DMS 273 treated with DMSO at 0.1 percent for 48 hours (cell line): ENCODE results near the gene PRADC1.

Experiments used
- DNase-seq: peaks from one replicate; lab custom pipeline; 2025; lab: John Stamatoyannopoulos, UW

The PRADC1 gene

GRCh38 chr2:73258913-73259215 lies 25.8 kb upstream of the PRADC1 start:
- no peak for DNase-seq

- DNase-seq = no peak
Measured at GRCh38 chr2:73258186-73258912, 25.3 kb upstream of the PRADC1 start.

GRCh38 chr2:73257425-73258125 lies 24.5 kb upstream of the PRADC1 start:
- no peak for DNase-seq

- DNase-seq = no peak
Measured at GRCh38 chr2:73257021-73257420, 24.0 kb upstream of the PRADC1 start.

GRCh38 chr2:73256618-73256922 lies 23.5 kb upstream of the PRADC1 start:
- DNase-seq = no peak

- DNase-seq = no peak
Measured at GRCh38 chr2:73255907-73256617, 23.0 kb upstream of the PRADC1 start.

GRCh38 chr2:73255007-73255644 lies 22.1 kb upstream of the PRADC1 start:
- DNase-seq = no peak

GRCh38 chr2:73254343-73255006 lies 21.4 kb upstream of the PRADC1 start:
- no peak for DNase-seq

- DNase-seq = no peak
Measured at GRCh38 chr2:73253901-73254300, 20.9 kb upstream of the PRADC1 start.

GRCh38 chr2:73253400-73253799 lies 20.4 kb upstream of the PRADC1 start:
- DNase-seq = no peak

GRCh38 chr2:73252238-73253027 lies 19.4 kb upstream of the PRADC1 start:
- no peak for DNase-seq

GRCh38 chr2:73250872-73251846 lies 18.1 kb upstream of the PRADC1 start:
- DNase-seq = no peak

GRCh38 chr2:73249636-73250035 lies 16.6 kb upstream of the PRADC1 start:
- DNase-seq = no peak

- DNase-seq = no peak
Measured at GRCh38 chr2:73246850-73247249, 13.8 kb upstream of the PRADC1 start.

GRCh38 chr2:73244580-73244979 lies 11.5 kb upstream of the PRADC1 start:
- no peak for DNase-seq

- DNase-seq = peak; percentile 86
Measured at GRCh38 chr2:73243884-73244570, 11.0 kb upstream of the PRADC1 start.

GRCh38 chr2:73239776-73240175 lies 6.7 kb upstream of the PRADC1 start:
- DNase-seq = no peak

- DNase-seq = no peak
Measured at GRCh38 chr2:73238976-73239375, 5.9 kb upstream of the PRADC1 start.

GRCh38 chr2:73238149-73238548 lies 5.1 kb upstream of the PRADC1 start:
- DNase-seq = no peak

- no peak for DNase-seq
Measured at GRCh38 chr2:73237168-73237567, 4.1 kb upstream of the PRADC1 start.
